IPS DF 6.9 (cell line): ENCODE data around the gene LRRK1.

Experiments used
- DNase-seq: peaks from one replicate; pipeline ENCODE4 v3.0.0-alpha.2; 2013; ENCODE audit warnings: low read depth, low spot score
- H3K27ac ChIP-seq: one replicate; pipeline ENCODE4 v1.5.1; 2013; ENCODE audit warnings: low read length, control low read depth
- H3K27me3 ChIP-seq: 2 replicates; pipeline ENCODE4 v1.6.1; 2013; ENCODE audit warnings: mild to moderate bottlenecking, low read length; ENCODE audit not compliant: control insufficient read depth, insufficient read depth
- H3K36me3 ChIP-seq: 2 replicates; pipeline ENCODE4 v1.6.1; 2013; ENCODE audit warnings: low read length; ENCODE audit not compliant: control insufficient read depth, insufficient read depth
- H3K4me1 ChIP-seq: 2 replicates; pipeline ENCODE4 v1.6.1; 2013; ENCODE audit warnings: low read length; ENCODE audit not compliant: control insufficient read depth, insufficient read depth
- H3K4me3 ChIP-seq: 2 replicates; pipeline ENCODE4 v1.5.1; 2013; ENCODE audit warnings: mild to moderate bottlenecking, low read length
- H3K9me3 ChIP-seq: 2 replicates; pipeline ENCODE4 v1.6.1; 2013; ENCODE audit warnings: low read length, inconsistent platforms; ENCODE audit not compliant: control insufficient read depth, insufficient read depth
- WGBS: extraction: QIAGEN DNeasy Blood & Tissue Kit; methylation state at CpG from one replicate; pipeline ENCODE4 v1.1.7; 2013; ENCODE audit warnings: mixed read lengths, missing lambda C conversion rate; ENCODE audit not compliant: insufficient read length, insufficient coverage; 5-methylcytosine and 5-hydroxymethylcytosine counted together

LRRK1 gene

DNA sequence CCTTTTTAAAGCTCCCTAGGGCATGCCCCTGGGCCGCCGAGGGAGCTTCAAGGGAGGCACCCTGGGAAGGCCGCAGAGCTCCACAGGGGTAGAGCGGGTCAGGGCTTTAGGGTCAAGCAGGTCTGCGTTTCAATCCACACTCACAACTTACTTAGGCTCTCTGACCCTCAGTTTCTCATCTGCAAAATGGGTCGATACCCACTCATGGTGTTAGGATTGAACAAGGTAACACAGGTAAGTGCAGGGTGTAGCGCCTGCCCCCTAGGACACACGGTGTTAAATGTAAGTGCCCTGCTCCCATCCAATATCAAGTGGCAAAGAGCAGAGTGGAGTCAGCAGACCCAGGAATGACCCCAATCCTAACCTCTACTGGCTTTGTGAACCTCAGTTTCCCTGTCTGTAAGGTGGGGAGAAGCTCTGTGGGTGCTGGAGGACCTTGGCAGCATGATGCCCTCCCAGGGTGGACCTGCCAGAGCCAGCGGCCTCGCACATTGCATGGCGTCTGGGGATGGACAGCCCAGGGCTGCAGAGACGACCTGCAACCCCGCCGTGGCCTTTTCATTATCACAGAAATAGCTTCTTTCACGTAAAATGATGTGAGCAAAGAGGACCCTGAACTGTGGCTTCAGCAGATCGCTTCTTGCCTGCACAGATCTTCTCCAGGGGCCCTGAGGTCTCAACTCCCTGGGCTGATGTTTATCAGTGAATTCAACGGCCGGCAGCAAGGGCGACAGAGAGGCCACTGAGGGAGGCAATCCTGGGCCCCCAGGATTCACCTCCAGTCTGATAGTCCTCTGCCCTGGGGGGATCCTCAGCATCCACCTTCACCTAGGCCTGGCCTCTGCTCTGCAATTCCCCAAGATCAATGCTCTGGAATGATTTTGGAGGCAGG, 194.2 kb downstream of the LRRK1 start:
- Histone ChIP-seq H3K36me3 (no peaks in the 10 kb centered on the region), H3K4me3 (no peak overlapping the region), H3K27ac (no peak overlapping the region), H3K27me3 (no peaks in the 10 kb centered on the region), H3K9me3 (no peaks in the 10 kb centered on the region), H3K4me1 (no peaks in the 10 kb centered on the region; the same call in 1 of the 2 replicates)
- no CpG with 5 or more reads among the region's 19 CpGs for WGBS
- DNase-seq = no peak

DNA sequence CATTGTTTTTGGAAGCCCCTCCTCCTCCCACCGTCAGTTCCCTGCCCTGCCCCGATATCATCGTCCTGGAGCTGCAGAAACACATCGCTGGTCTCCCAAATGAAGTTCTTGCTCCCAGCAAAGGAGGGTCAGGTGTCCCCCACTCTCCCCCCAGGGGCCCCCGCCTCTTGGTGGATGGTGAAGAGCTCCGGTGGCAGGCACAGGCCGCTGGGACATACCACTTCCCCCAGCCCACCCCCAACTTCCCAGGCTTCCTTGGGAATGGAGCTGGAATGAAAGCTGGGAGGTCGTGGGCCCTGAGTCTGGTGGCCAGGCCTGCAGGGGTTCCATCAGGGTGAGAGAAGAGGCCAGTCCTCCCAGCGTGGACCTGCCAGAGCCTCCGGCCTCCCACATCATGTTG, 195.0 kb downstream of the LRRK1 start:
- Histone ChIP-seq H3K27ac (no peak overlapping the region), H3K9me3 (no peaks in the 10 kb centered on the region), H3K4me1 (no peaks in the 10 kb centered on the region; the same call in 1 of the 2 replicates), H3K27me3 (no peaks in the 10 kb centered on the region), H3K4me3 (no peak overlapping the region), H3K36me3 (no peaks in the 10 kb centered on the region)
- DNase-seq = no peak
- no CpG with 5 or more reads among the region's 10 CpGs for WGBS

DNA sequence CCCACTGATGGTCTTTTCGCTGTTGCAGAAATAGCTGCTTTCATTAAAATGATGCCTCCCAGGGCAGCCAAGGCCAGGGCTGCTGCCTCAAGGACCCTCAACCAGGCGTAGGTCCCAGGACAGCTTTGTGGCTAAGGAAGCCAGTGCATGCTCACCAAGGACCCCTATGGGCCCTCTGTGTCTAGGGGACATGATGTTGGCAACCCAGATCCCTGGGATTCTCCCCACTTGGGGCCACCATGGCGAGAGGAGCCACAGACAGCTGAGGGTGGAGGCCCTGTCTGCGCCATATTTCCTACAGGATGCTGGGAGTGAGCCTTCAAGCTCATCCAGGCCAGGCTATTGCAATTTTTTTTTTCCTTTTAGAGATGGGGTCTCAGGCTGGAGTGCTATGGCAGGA, 195.5 kb downstream of the LRRK1 start:
- Histone ChIP-seq H3K27ac (no peak overlapping the region), H3K36me3 (no peaks in the 10 kb centered on the region), H3K4me1 (no peaks in the 10 kb centered on the region; the same call in 1 of the 2 replicates), H3K9me3 (no peaks in the 10 kb centered on the region), H3K27me3 (no peaks in the 10 kb centered on the region), H3K4me3 (no peak overlapping the region)
- no peak for DNase-seq
- WGBS = no CpG with 5 or more reads among the region's 4 CpGs

DNA sequence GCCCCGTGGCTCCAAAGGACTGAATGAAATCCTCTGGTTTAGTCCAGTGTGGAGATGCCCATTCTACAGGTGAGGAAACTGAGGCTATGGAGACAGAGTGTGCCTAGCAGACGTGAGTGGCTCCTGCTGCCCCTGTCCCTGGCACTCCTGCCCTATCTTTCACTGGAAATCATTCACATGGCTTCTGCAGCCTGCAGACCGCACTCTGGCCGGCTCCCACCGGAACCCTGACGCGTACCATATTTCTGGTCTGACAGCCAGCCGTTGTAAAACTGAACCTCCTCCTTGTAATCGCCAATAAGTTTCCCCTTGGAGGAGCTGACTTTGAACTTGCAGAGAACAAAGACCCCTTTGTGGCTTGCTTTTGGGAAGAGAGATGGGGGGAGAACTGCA, 196.2 kb downstream of the LRRK1 start:
- Histone ChIP-seq H3K27me3 (no peaks in the 10 kb centered on the region), H3K4me1 (no peaks in the 10 kb centered on the region; the same call in 1 of the 2 replicates), H3K4me3 (no peak overlapping the region), H3K9me3 (no peaks in the 10 kb centered on the region), H3K27ac (no peak overlapping the region), H3K36me3 (no peaks in the 10 kb centered on the region)
- WGBS = no CpG with 5 or more reads among the region's 9 CpGs
- DNase-seq = no peak

DNA sequence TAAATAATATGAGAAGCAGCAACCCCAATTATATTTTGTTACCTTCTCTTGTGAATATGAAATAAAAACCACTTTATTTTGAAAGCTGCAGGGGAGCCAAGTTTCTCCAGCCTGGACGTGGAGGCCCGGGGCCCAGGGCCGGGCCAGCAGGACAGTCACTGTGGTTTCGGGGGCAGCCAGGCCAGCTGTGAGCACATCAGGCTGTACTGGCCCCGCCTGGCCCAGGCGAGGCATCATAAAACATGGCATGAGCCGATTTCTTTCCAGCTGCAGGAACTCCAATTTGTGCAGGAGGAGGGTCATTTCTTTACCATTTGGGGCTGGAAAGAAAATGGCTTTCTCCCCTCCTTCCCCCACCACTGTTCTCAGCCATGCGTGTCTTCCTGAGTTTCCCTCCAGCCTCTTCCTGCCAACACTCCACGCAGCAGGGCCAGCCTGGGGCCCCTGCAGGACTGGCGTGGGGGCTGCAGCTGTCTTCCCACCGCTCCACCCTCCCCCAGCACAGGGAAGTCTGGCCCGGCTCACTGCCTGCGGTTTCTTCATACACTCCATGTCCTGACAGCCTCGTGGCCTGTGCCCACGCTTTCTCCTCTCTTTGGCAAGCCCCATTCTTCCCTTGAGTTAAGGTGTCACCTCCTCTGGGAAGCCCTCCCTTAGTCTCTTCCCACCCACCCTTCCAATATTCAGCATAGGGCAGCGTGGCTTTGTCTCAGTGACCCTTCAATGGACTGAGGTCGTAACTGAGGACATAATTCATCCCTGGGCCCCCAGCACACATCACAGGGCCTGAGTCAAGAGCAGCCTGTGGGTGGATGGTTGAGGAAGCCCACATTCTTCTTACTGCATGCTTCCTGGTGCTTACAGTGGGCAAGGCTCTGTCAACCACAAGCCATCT, 196.9 kb downstream of the LRRK1 start:
- DNase-seq = no peak
- no CpG with 5 or more reads among the region's 17 CpGs for WGBS
- H3K4me1 ChIP-seq = no peaks in the 10 kb centered on the region; the same call in 1 of the 2 replicates

DNA sequence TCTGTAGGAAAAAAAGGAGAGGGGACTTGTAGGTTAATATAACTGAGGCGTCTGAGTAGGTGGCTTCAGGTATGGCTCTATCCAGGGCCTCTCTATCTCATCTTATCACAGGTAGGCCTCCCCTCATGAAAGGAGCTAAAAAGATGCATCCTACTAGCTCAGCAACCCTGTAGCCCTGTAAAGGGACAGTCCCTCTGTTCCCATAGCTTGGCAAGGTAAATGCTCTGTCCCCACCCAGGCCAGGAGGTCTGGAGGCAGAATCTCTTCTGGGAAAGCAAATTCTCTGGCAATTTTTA, 197.5 kb downstream of the LRRK1 start:
- DNase-seq = no peak
- Histone ChIP-seq H3K9me3 (no peaks in the 10 kb centered on the region), H3K36me3 (no peaks in the 10 kb centered on the region), H3K27ac (no peak overlapping the region), H3K4me3 (no peak overlapping the region), H3K4me1 (no peaks in the 10 kb centered on the region; the same call in 1 of the 2 replicates), H3K27me3 (no peaks in the 10 kb centered on the region)
- no CpG with 5 or more reads among the region's 1 CpG for WGBS

More for the DNA sequence above, 196.9 kb downstream of the LRRK1 start:
- no peaks in the 10 kb centered on the region for H3K9me3 ChIP-seq
- H3K4me3 ChIP-seq = no peak overlapping the region; the same call in 1 of the 2 replicates
- no peak overlapping the region for H3K27ac ChIP-seq
- H3K36me3 ChIP-seq = no peaks in the 10 kb centered on the region
- no peaks in the 10 kb centered on the region for H3K27me3 ChIP-seq

DNA sequence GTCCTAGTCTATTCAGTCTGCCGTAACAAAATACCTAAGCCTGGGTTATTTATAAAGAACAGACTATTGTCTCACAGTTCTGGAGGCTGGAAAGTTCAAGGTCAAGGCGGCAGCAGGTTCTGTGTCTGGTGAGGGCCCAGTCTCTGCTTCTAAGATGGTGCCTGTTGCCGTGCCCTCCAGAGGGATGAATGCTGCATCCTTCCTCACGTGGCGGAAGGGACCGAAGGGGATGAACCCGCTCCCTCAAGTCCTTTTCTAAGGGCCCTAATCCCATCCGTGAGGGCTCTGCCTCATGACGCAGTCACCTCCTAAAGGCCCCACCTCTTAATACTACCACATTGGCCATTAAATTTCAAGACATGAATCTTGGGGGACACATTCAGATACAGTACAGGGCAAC, 199.0 kb downstream of the LRRK1 start:
- no peaks in the 10 kb centered on the region for H3K27me3 ChIP-seq
- no peak for DNase-seq
- H3K36me3 ChIP-seq = no peaks in the 10 kb centered on the region
- WGBS = no CpG with 5 or more reads among the region's 9 CpGs
- H3K4me3 ChIP-seq = no peak overlapping the region
- peaks cover 2% of the 10 kb centered on the region; the same call in 1 of the 2 replicates for H3K4me1 ChIP-seq
- no peak overlapping the region for H3K27ac ChIP-seq
- H3K9me3 ChIP-seq = no peaks in the 10 kb centered on the region

DNA sequence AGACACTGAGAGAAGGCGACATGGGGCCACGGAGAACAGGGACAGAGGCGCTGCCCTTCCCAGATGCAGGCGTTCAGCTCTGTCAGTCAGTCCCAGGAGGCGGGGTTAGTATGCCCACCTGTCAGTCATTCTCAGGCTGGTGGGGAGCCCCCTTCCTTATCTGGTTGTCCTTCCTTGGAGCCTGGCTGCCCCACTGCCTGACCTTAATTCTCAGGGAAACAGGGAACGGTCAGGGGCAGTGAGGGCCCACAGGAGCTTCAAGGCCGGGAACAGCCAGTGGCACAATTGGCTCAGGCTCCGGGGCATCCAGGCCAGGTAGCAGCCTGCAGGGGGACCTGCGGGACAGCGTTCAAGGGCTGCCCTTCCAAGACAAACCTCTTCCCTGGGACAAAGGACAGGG, 199.5 kb downstream of the LRRK1 start:
- no peaks in the 10 kb centered on the region for H3K27me3 ChIP-seq
- no peak overlapping the region for H3K27ac ChIP-seq
- H3K36me3 ChIP-seq = no peaks in the 10 kb centered on the region
- H3K9me3 ChIP-seq = no peaks in the 10 kb centered on the region
- WGBS = no CpG with 5 or more reads among the region's 10 CpGs
- peaks cover 2% of the 10 kb centered on the region; the same call in 1 of the 2 replicates for H3K4me1 ChIP-seq
- no peak overlapping the region for H3K4me3 ChIP-seq
- DNase-seq = no peak

DNA sequence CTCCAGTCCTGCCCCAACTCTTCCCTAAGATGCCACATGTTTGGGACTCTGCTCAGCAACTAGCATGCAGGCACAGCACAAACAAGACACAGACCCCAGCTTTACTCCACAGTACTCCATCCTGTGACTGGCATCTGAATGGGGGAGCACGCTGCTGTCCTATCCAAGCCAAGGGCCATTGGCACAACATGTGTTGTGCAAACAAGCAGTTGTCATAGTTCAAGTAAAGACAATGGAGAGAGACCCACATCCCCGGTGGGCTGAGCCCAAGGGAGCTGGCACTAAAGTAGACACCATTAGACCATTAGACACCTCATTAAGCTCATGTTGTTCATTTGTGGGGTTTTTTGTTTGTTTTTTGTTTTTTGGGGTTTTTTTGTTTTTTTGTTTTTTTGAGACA, 200.0 kb downstream of the LRRK1 start:
- no peaks in the 10 kb centered on the region for H3K9me3 ChIP-seq
- H3K36me3 ChIP-seq = no peaks in the 10 kb centered on the region
- WGBS = no CpG with 5 or more reads among the region's 2 CpGs
- H3K4me3 ChIP-seq = no peak overlapping the region
- H3K27ac ChIP-seq = no peak overlapping the region
- no peak for DNase-seq
- H3K4me1 ChIP-seq = peaks cover 2% of the 10 kb centered on the region; the same call in 1 of the 2 replicates
- no peaks in the 10 kb centered on the region for H3K27me3 ChIP-seq
